ENCODE measurements around the gene CCDC27.

DNA sequence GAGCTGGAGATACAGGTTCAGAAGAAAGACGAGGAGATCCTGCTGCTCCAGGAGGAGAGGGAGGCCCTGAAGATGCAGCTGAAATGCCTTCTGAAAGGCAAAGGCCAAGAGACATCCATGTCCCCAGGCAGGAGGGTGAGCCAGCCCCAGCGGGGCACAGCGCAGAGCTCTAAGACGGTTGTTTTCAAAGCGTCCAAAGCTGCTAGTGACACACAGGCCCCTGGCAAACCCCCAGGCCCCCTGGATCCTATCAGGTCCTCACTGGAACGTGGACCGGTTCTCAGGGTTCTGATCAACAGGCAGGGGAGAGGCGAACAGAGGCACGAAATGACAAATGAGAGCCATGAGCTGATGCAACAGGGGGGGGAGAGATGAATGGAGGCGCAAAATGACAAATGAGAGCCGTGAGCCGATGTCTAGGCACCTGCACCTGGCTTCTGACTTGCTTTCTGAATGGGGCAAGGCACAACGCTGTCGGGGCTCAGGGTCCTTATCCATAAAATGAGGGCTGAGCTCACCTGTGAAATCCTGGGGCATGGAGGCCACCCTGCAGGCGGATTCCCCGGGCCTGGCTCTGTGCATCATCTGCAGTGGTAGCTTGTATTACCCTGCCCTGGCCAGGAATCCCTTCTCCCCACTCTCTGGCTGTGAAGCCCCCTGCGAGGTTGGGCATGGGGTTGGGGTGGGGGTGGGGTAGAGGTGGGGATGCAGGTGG is 9.2 kb downstream of the CCDC27 start:
- TF ChIP-seq YY1 (IDR thresholded peaks at IDR 0.05; ENCODE audit: insufficient read depth, insufficient read length) = no peak
- no peak for TF ChIP-seq ZNF274 (IDR thresholded peaks at IDR 0.05; ENCODE audit: low read depth, low read length)
- TF ChIP-seq SUZ12 (IDR thresholded peaks at IDR 0.05; ENCODE audit: extremely low read depth, insufficient read depth, insufficient read length) = no peak

Data from NT2/D1 (cell line).